ENCODE data around the gene NSF.
"Not testable (repeated sequence)": the region's sequence is repeated elsewhere in the genome, so short reads cannot be mapped to it uniquely, and the experiment has no call there.

Gene NSF

GRCh38 chr17:46628753-46629436 is 38.4 kb downstream of the NSF start:
- DNase-seq = not testable (repeated sequence)

DNA sequence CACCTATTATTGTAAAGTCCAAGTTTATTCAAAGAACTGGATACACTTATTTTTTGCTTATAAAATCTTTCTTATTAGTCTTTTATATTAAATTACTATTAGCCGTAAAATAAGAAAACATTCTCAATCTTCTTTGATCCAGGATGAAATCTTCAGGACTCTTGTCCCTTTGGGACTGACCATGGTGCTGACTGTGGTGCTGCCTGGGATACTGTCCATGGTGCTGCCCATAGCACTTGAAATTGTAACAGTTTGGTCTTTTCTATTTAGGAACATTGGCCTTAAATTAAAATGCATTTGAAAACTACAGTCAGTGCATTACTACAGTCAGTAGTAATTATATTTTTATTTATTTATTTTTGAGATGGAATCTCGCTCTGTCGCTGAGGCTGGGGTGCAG is 41.7 kb downstream of the NSF start:
- DNase-seq = not testable (repeated sequence)

GRCh38 chr17:46634844-46635243 is 44.4 kb downstream of the NSF start:
- not testable (repeated sequence) for DNase-seq

GRCh38 chr17:46641861-46642656 is 51.6 kb downstream of the NSF start:
- not testable (repeated sequence) for DNase-seq

DNA sequence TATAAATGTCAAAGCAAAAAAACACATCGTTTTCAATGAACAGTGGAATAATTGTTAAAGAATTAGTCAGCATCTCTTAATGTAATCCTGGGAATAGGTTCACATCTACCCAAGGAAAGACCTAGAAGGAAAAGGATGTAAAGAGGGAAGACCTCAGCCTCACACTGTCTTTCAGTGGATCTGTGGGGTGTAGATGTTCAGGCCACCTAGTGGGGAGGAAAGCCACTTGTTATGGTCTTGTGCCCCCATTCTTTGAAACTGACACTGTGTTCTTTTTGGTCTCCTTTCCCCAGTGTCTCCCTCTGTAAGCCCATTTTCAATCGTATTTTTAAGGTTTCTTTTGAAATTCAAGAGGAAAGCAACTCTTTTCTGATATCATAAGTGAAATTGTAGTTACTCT is 56.8 kb downstream of the NSF start:
- not testable (repeated sequence) for DNase-seq

DNA sequence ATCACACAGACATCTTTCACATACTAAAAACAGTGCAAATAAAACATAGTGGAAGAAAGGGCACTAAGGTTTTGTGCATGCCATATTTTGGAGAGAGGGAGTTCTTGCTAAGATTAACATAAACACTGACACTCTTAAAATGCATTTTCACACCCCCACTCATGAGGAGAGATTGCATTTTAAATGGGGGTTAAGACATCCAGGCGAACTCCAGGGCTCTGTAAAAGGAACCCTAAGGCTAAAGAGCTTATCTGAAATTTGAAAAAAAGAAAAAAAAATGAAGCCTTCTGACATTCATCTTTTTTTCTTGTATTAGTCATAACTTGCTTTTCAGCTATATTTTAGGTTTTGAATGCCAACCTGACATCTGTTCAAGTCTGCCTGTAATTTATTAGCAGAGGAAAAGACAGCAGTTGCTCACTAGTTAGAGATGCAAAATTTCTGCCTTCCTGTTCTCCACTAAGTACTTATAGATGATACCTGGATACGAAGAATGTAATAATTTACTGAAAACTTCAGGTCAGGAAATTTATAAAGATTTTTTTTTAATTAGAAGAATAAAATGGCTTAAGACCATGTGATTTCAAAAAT is 57.3 kb downstream of the NSF start:
- not testable (repeated sequence) for DNase-seq

- DNase-seq = not testable (repeated sequence)
Measured at GRCh38 chr17:46649246-46649645, 58.8 kb downstream of the NSF start.

- not testable (repeated sequence) for DNase-seq
Measured at GRCh38 chr17:46652024-46652643, 61.7 kb downstream of the NSF start.

GRCh38 chr17:46658235-46658634 is 67.8 kb downstream of the NSF start:
- not testable (repeated sequence) for DNase-seq

DNA sequence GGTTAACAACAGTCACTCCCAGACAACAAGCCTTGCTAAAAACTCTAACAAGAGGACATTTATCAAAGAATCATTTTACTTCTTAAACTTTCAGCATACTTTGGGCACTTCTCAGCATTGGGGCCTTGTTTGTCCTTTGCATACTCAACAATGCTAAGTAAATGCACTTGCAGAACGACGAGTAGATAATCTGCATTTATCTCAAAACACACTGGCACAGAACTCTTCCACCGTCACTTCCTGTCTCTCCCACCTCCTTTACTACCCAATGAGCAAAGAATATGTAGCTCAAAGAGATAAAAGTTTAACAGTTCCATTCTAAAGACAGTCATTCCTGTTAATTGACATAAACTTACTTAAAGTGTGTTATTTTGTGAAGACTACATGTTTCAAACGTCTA is 69.2 kb downstream of the NSF start:
- not testable (repeated sequence) for DNase-seq

DNA sequence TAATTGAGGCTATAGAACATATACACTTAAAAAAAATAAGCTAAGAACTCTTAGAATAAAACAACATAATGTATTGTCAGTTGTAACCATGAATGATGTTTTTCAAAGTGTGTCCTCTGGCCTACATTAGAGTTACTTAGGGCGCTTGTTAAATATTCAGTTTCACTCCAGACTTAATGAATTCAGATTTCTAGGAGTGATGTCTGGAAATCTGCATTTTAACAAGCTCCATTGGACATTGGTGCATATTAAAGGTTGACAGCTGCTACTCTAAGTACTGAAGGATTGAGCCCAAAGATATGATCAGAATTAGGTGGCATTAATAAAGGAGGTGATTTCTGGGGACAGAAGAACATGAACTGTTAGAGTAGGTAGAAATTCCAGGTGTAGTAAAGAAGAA is 72.7 kb downstream of the NSF start:
- DNase-seq = not testable (repeated sequence)

- not testable (repeated sequence) for DNase-seq
Measured at GRCh38 chr17:46663552-46663951, 73.1 kb downstream of the NSF start.

GRCh38 chr17:46665969-46666368 is 75.5 kb downstream of the NSF start:
- not testable (repeated sequence) for DNase-seq

DNA sequence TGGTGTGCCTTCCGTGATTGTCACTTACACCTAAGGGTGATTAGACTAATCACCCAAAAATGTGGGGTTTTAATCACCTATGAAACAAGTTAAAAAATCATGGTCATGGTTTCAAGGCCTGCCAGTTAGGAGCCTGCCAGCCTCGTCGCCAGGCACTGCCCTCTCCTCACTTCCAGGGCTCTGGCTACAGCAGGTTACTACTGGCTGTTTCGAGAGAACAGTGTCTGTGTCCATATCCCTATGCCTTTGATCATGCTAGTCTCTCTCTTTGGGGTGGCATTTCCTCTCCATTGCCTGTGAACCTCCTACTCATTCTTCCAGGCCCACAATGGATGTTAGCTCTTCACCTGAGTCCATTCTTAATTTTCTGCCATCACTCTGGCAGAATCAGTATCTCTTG is 80.3 kb downstream of the NSF start:
- not testable (repeated sequence) for DNase-seq

- DNase-seq = not testable (repeated sequence)
Measured at GRCh38 chr17:46672777-46673176, 82.3 kb downstream of the NSF start.

- DNase-seq = not testable (repeated sequence)
Measured at GRCh38 chr17:46677819-46678218, 87.3 kb downstream of the NSF start.

DNA sequence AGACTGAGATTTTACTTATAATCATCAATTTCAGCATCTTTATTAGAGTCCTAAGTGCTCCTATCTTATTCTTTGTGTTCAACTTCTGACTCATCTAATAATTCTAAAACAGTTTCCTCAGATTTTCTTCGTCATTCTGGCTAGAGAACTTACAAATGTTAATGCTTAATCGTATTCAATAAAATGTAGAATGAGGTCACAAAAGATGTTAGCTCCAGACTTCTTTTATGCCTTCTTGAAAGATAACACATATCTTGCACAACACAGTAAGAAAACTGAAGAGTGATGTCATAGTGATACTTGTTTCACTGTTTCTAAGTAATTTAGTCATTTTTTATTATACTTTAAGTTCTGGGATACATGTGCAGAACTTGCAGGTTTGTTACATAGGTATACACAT is 93.2 kb downstream of the NSF start:
- not testable (repeated sequence) for DNase-seq

DNA sequence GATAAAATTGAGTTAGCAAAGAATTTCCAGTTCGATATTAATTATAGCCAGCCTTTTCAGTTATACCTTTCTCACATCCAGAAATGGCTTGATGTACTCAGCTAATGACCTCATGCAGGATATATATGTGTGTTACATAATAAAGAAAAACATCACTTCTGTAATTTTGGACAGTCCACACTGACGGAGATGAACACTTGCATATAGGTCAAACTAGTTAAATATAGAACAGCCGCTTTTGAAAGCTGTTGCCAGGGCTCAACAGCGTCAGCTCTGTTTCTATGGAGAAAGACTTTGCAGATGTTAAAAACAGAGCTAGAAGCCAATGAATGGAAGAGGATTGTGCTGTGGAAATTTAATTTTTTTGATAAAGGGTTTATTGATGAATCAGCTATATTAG is 94.8 kb downstream of the NSF start:
- peak in 4 of 58 donors; percentile 0 to 21 (median 10) for DNase-seq

GRCh38 chr17:46692196-46692595 is 101.7 kb downstream of the NSF start:
- not testable (repeated sequence) for DNase-seq

DNA sequence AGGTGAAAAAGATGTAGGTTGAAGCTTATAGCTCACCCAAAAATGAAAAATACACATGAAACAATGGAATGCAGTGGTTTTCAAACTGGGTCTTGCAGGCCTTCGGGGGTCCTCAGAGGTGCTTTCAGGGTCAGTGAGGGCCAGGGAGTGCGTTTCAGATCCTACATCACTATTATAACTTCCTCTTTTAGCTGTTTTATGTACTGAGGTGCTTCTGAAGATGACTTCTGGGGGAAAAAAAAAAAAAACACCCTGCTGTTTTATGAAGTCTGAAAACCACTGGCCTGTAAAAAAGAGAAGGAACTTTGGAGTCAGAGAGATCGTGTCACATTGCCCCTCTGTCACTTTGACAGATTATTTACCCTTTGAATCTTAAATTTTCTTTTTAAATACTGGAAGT is 102.8 kb downstream of the NSF start:
- not testable (repeated sequence) for DNase-seq

DNA sequence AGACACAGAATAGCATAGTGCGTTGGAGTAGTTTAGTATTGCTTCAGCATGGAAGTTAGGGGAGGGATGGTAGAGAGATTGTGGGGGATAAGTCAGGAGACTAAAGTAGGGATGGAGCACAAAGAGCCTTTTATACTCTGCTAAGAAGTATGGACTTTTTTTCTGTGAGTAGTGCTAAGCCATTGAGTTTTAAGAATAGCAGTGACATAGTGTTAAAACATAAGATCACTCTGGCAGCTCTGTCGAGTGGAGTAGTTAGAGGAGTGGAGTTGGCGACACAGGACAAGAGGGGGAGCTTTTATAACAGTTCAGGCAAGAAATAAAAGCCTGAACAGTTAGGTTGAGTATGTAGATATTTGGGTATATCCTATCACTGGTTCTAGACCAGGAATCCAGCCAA is 106.1 kb downstream of the NSF start:
- DNase-seq = not testable (repeated sequence)

DNA sequence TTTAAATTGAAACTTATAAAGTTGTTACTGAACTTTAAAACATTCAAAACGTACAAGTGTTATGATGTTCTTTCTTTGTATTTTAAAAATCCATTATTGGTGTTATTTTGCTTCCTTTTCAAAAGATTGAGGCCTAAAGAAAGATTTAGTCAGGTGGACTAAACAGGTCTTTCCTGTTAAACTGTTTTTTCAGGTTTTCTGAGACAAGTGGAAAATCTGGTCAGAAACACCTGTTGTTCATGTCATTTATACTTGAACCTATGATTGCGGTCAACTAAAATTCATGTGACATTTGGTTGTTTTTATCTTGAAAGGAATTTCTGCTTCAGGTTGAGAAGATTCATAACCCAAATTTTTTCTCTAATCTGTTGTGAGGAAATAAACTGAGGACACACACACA is 108.5 kb downstream of the NSF start:
- not testable (repeated sequence) for DNase-seq

Measured in anterior cingulate cortex (tissue), 58 donors.